HG03039 (cell line): ENCODE data around the gene CACYBP.

Experiments
- ATAC-seq: cut with Tn5 transposase; IDR thresholded peaks from one replicate; pipeline ENCODE4 v1.9.1; 2021; ENCODE audit warnings: mild to moderate bottlenecking, moderate library complexity; ENCODE audit not compliant: unreplicated experiment

Gene CACYBP

DNA sequence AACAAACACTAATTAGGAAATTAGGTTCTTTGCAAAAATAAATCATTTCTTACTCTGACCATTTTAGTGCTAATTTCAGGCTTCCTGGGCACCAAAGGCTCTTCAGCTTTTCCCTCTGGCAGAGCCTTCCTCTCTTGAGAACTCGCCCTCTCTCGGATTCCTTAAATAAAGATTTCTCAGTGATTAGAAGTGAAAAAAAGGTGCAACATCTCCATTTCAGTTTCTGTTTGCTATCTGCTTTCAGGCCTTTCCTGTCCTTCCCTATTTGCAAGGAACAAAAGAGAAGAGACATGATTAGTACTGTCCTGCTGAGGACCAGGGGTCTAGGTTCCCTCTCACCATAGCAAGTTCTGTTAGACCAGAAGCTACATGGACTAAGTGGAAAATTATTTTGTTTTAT lies 27.8 kb upstream of the CACYBP start:
- no peak for ATAC-seq

DNA sequence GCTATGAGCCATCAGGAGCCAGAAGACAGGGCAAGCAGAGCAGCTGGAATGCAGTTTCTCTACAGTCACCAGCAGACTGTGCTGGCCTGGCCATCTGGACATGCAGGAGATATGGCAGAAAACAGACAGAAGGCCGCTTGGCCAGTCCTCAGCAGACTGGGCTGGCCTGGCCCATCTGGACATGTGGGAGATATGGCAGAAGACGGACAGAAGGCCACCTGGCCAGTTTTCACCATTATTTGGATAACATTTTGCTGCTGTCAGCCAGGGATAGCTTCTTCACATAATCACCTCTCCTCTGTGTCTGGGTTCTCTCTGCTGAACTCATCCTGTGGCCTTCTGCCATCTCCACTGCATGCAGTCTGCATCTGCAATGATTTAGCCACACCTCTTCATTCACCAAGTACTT lies 25.0 kb upstream of the CACYBP start:
- ATAC-seq = no peak

DNA sequence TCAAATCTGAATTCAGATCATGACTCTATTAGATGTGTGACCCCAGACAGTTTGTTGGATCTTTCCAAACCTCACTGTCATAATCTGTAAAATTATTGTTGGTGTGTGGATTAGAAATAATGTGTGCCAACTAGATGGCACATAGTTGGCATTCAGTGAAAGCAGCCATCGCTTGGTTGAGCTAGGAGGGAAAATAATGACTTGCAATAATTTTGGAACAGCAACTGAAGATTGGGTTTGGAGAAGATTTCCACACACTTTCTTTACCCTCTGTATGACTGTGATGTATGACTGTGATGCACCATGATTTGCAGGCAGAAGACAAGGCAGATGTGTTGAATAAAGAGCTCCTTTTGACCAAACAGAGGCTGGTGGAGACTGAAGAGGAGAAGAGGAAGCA lies 24.0 kb upstream of the CACYBP start:
- no peak for ATAC-seq

DNA sequence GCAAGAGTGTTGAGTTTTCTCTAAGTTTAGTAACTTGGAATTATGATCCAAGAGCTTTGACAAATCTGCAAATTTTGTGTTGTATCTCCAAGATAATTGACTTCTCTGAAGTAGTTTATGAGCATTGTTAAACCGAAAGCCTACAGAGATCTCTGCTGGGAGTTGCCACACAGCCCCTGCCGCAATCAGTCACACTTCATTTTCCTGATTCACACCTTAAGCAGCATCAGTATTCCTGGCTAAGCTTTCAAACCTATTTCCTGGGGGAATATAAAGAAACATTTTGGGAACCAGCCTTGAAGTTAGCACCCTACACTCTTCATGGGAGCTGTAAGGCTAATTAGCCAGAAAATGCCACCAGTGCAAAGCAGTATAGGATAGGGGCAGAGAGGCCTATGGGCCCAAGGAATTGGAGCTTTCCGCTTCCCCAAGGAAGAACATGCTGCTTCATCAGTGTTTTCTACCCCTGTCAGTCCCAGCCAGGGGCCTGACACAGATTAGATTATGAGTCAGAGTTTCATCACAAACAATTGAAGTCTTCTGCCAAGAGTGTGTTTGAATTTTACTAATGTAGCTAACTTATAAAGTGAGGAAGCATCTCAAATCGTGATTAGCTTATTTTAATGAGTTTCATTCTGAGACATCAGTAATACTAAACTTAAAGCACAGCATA lies 23.2 kb upstream of the CACYBP start:
- no peak for ATAC-seq

DNA sequence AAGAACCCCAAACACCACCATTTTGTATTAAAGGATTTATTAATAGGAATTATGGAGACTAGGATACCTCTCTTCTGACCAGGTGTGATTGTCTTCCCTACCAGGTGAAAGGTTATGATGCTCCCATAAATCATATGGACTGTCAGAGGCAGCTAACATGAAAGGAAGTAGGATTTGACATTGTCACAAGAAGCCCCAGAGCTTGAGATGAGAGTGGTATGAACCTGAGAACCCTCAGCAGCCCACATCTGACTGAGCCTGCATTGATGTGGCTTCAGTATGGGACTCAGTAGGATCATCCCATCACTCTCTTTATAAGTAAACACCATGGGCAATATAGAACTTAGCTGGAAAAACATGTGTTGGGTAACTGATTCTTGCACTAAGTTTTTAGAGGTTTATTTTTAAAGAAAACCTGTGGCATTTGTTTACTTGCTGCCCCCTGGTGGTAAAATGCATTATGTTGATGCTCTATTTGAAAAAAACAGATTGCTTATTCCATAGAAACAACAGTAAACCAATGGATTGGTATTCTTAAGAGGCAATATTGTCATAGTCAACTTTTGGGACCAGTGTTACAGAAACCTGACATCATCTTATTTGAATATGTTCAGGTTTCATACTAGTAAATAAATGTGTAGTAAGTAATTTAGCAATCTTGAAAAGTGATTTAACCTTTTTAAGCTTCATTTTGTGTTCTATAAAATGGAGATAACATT lies 16.6 kb upstream of the CACYBP start:
- ATAC-seq = no peak

DNA sequence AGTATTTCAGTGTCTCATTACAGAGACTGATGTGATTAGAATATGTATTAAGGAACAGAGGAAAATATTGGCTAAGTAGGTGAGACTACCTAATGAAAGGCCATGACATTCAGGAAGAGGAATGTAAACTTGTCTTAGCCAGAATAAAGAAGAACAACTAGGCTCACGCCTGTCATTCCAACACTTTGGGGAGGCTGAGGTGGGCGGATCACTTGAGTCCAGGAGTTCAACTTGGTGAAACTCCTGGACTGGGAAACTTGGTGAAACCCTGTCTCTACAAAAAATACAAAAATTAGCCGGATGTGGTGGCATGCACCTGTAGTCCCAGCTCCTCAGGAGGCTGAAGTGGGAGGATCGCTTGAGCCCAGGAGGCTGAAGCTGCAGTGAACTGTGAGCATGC lies 14.8 kb upstream of the CACYBP start:
- ATAC-seq = no peak

DNA sequence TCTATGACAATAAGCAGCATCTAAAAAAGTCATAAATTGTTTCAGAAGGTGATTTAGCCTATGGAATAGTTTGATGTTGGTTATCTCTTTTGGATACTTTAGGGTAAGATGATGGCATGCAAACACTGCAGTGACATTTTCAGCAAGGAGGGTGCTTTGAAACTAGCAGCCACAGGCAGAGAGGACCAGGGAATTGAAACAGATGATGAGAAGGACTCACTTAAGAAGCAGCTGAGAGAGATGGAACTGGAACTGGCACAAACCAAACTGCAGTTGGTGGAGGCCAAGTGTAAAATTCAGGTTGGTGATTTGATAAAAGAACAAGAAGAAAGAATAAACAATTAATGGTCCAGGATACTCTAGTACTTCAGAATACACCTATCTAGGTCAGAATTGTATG lies 11.2 kb upstream of the CACYBP start:
- ATAC-seq = no peak

DNA sequence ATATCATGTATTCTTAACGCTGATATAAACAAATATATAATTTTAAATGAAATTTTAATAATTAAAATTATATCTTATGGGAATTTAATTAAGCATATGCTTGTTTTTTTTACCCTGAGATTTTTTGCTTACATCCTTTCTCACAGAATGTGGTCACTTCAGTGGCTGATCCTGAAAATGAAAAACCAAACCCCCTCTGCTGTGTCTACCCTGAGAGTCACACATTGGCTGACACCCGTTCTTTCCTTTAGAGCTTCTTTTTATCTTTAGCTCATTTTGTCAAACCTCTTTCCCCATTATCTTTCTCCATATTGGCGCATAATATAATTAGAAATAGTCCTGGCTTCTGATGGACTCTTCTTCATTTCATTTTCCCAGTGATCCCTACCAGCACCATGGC lies 10.8 kb upstream of the CACYBP start:
- no peak for ATAC-seq

DNA sequence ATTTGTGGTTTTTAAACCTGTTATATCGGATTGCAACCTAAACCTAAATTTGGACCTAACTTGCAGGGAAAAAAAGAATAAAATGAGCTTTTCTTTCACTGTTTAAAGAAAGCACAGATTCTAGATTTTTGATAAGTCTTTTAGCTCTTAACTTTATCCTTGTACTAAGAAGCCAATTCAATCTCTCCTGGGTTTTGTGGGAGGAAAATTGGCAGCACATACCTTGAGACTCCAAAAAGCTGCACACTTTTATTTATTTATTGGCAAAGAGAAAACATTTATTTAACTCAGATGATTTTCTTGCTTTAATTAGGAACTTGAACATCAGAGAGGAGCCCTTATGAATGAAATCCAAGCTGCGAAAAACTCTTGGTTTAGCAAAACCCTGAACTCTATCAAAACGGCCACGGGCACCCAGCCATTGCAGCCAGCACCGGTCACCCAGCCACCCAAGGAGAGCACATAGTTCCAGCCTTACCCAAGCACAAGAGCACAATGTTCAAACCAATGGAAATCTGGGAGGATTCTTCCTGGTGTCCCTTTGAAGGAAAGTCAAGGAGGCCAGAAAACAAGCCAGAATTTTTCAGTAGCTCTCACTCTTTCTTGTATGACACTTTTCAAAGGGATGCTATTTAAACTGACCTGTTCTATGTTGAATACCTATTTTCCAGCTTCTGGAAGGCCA lies 10.1 kb upstream of the CACYBP start:
- no peak for ATAC-seq

DNA sequence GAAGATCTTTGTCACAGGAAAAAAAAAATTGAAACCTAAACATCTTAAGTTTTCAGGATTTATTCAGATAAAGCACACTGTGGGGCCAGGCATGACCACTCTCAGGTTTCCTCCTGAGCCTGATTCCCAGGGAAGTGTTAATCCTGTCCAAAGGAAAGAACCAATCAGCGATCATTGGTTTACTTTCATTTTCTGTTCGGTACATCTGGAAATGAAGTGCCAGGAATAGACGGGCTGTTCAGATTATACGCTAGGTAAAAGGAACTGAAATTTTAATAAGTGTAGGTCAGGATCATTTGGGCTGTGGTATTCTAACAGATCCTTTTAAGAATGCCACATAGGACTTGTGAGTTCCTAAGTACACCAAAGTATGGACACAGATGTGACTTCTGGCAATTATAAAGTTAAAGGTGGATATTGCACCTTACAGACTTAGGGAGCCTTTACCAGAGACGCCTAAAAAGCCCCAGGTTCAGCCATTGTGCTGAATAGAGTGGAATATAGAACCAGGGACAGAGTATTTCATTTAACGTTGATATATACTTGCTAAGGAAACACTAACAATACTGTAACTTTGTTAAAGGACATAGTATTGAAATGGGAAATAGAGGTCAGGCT lies 9.3 kb upstream of the CACYBP start:
- ATAC-seq = no peak

DNA sequence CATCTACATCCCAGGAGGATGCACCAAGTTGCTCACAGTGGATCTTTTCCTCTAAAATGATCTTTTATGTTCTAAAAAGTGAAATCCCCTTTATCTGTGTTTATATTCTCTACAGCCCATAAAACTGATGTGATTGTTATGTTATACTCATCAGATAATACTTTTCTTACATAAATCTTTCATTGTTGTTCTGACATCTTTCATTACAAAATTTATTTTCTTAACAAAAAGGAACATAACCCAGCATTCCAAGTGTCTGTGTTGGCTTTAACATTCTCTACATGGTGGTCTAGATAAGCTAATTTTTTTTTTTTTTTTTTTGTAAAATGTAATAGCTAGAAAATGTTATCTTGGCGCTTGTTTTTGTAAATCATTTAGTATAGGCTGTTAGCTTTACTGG lies 8.3 kb upstream of the CACYBP start:
- no peak for ATAC-seq

DNA sequence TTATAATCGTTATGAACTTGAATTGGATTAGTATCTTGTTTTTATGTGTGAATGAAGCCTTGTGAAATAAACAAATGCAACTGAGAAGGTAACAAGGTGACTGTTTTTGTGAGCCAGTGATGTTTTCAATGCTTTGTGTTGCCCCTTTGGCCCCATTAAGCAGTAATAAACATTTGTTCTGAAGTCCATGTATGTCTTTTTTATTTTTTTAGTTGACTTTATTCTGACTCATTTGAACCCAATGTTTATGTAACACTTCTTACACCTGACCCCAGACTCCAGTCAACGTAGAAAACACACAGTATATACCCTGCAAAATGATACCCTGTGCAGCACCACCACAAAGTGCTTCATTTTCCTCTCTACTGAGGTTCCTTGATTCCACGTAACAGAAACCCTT lies 4.6 kb upstream of the CACYBP start:
- no peak for ATAC-seq

DNA sequence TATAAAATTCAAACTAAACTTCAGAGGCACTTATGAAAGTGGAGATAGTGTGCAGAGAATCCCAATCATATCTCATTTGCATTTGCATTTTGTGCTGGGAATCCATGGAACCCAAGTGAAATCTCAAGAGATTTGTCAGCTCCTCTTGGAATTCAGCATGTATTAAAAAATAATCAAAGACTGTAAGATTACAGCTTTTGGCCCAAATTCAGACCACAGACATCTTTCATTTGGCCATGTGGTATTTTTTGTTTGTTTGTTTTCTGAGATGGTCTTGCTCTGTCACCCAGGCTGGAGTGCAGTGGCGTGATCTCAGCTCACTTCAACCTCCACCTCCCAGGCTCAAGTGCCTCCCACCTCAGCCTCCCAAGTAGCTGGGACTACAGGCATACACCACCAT lies 3.8 kb upstream of the CACYBP start:
- no peak for ATAC-seq

DNA sequence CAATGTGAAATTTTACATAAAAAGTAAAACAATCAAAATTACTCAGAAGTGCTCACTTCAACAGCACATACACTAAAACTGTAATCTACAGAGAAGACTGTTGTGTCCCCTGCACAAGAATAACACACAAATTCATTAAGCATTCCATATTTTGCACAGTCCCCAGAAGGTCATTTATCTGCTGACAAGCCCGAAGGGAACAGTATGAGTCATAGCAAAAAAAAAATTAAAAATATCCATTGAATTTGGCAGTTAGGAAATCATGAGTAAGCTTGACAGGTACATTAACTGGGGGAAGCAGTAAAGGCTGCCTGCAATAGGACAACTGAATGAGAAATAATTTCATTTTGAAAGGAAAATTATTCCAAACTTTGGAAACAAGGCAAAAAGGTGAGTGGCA lies 3.3 kb upstream of the CACYBP start:
- no peak for ATAC-seq

DNA sequence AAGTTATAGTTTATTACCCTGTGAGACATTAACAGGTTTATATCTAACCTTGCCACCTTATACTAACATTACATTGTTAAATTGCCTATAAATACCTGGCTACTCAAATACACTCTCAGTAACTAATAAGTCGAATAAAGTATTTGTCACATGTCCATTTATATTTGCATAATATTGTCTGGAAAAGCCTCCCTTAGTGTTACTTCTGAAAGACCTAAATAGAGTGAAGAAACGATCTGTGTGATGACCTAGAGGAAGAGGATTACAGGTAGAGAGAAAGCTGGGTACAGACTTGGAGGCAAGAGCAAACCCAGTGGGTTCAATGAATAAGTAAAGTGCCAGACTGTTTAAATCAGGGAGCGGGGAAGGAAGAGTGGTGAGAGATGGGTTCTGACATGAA lies 2.7 kb upstream of the CACYBP start:
- no peak for ATAC-seq

DNA sequence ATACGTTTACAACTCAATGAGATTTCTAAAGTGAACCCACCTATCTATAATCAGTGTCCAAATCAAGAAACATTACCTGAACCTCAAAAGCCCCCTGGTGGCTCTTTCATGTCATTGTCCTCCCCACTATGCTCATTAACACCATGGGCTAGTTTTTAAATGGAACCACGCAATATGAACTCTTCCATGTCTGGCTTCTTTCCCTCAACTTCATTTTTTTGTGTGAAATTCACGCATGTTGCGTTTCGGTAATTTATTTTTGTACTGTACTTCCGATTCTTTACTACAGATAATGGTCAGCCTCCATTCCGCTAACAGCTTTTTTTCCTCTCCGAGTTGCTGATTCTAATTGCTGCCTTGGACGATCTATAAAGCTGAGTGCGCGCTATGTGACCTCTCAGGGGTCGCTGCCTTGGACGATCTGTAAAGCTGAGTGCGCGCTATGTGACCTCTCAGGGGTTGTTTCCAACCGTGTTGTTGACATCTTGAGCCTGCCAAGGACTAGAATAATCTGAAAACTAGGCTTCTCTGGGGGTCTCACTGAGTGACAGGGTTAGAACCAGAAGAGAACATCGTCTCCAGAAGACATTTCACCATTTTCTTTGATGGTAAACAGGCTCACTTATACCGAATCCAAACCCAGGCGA lies 1.1 kb upstream of the CACYBP start:
- no peak for ATAC-seq

DNA sequence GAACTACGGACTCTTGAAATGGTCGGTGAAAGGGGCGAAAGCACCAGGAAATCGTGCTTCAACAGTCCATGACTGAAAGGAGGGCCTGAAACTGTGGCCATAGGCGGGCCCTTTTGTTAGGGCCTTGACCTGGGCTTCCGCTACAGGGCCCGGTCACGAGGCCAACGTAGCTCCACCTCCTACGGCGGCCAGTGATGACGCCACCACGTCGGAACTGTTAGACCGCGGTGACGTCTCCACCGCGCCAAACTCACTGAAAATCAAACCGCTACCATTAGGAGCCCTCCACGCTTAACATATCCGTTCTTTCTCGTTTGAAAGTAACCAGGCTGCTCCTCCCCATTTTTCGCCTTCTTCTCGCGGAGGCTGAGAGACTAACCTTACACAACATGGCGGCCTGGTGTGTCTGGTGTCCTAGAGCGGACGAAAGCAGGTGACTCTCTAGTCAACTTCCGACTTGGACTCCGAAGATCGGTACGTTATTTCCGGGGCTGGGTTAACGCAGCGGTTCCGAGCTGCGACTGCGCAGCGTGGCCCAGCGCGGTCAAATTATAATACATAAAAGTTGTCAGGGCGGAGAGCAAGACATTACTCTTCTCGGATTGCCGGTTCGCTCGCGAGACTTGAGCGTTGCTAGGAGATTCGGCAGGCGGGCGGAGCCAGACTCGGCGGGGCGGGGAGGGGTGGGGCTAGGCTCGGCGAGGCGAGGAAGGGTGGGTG lies 371 bp upstream of the CACYBP start:
- peak; percentile 74 for ATAC-seq

DNA sequence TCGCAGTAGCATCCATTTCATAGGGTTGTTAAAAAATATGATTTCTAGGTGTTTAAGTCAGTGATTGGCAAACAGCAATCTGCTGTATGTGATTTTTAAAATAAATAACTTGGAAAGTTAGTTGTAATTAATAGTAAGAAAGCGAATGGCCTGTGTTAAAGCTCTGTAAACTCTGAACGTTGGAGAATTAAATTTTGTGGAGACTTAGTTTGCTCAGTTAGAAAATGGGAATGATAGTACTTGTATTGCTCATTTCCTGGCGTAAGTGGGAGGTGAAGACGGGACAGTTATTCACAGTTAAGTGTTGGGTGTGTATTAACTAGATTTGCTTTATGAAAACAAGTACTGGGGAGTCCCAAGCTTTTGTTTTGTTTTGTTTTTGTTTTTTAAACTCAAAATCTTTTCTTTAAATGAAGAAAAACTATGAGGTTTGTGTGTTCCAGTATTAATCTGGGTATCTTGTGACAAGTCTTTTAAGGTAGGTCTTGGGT lies 995 bp downstream of the CACYBP start:
- ATAC-seq = no peak

DNA sequence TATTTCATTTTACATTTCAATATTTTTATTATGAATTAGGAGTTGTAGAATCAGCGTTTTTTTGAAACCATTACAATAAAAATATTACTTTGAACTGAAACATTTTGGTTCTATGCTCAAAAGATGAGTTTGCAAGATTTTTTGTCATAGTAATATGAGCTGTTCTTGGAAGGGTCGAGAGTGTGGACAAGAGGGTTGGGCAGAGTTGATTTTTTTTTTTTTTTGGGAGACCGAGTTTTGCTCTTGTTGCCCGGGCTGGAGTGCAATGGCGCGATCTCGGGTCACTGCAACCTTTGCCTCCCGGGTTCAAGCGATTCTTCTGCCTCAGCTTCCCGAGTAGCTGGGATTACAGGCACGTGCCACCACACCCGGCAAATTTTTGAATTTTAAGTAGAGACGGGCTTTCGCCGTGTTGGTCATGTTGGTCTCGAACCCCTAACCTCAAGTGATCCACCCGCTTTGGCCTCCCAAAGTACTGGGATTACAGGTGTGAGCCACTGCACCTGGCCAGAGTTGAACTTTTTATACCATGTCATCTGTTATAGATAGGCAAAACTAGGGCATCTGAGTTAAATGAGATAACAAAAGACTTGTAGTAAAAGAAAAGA lies 3.3 kb downstream of the CACYBP start:
- ATAC-seq = no peak

DNA sequence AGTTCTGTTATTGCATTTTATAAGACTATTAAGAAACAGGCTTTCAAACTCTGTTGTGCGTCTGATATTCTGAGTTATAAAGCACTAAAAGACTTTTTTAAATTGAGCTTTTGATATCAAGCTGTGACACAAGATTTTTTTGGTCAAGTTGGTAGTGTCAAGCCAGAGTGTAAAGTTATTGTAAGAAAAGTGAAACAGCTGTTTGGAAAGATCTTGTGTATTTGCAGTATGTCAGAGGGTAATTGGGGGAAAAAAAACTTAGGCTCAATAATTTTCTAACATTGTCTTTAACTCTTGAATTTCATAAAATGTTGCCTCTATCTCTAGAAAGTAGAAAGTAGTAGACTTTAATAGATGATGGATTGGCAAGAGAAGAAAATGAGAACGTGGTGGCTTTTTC lies 3.8 kb downstream of the CACYBP start:
- ATAC-seq = no peak
